Cardiac muscle cell (in vitro differentiated cells and primary cell): ENCODE measurements around the gene PEX16. TPM values are rescaled to one million over a fixed set of nuclear protein-coding genes. Genes with fewer than 3 reads are reported as not detected.

ENCODE experiments used
- DNase-seq, 2 donors: peaks; one replicate each; pipeline versions ENCODE4 v3.0.0 to v3.0.0-alpha.2; 2010 to 2017; ENCODE audit warnings: low read depth in 1 of 2, low spot score in 1 of 2
- H3K27ac ChIP-seq: fragments of 200-600 bp; sonication (generic); 2 replicates; pipeline ENCODE4 v1.5.1; 2016
- H3K27me3 ChIP-seq: fragments of 200-600 bp; sonication (generic); 2 replicates; pipeline ENCODE4 v1.6.0; 2016; ENCODE audit warnings: control low read depth
- H3K36me3 ChIP-seq: fragments of 200-600 bp; sonication (generic); 2 replicates; pipeline ENCODE4 v1.5.1; 2016; ENCODE audit warnings: control low read depth
- H3K4me1 ChIP-seq: fragments of 200-600 bp; sonication (generic); 2 replicates; pipeline ENCODE4 v1.8.1; 2017; ENCODE audit warnings: low read depth, mild to moderate bottlenecking, mixed run types
- H3K4me3 ChIP-seq: fragments of 200-600 bp; sonication (generic); 2 replicates; pipeline ENCODE4 v1.5.1; 2016; ENCODE audit warnings: mild to moderate bottlenecking
- H3K9me3 ChIP-seq: fragments of 200-600 bp; sonication (generic); 2 replicates; pipeline ENCODE4 v1.5.1; 2017; ENCODE audit warnings: low read depth, mild to moderate bottlenecking, control low read depth
- CTCF ChIP-seq: IDR thresholded peaks from 2 replicates; pipeline ENCODE4 v1.5.1; 2012; ENCODE audit warnings: low read depth, mild to moderate bottlenecking, low read length
- polyA plus RNA-seq: library from polyadenylated mRNA; unstranded; fragments of >200 nt; fragmentation: Nextera tagmentation; extraction: Ambion mirVana; gene quantifications from 2 replicates; pipeline ENCODE4 v1.2.1, GENCODE V29; 2016
- total RNA-seq: library from RNA; depleted of rRNA; stranded (reverse); fragments of >200 nt; gene quantifications from 2 replicates; pipeline ENCODE4 v1.2.3, GENCODE V29; 2016

Gene PEX16
- total and polyA plus RNA-seq, 2 experiments from 2014 or later = 38.9 to 43.0 TPM

DNA sequence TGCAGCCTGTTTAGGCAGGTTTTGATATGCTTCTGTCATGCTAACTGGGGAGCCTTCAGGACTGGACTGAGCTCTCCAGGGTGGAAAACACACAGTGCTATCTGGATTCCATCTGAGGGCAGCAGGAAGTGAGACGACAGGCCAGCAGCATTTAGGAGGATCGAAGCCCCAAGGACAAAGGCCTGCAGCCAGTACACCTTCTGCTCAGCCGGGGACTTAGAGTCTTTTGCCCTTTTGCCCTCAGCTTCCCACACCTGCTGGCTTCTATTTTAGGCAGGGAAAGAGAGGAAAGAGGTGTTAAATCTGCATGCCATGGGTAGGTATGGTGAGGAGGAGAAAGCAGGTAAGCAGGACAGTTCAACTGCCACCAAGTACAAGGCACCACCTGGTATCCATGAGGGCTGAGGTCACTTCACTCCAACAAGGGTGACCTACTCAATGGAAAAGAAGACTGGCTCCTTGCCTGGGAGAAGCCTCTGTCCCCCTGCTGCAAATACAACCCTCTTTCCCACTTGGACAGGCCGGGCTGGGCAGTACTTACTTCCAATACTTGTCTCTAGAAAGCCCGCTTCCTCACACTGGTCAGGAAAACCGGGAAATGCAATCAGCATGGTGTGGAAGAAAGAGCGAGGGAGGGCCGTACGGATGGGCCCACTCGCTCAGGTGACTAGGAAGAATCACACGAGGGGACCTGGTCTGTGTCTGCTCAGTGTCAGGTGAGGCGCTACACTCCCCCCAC, 17.1 kb upstream of the PEX16 start:
- Histone ChIP-seq H3K9me3 (no peaks in the 10 kb centered on the region), H3K4me1 (peaks cover 11% of the 10 kb centered on the region), H3K27ac (peak overlapping the region; percentile 84), H3K27me3 (no peaks in the 10 kb centered on the region), H3K36me3 (peaks cover 46% of the 10 kb centered on the region), H3K4me3 (no peak overlapping the region)
- no peak for TF ChIP-seq CTCF
- DNase-seq = peak in 1 of 2 donors; percentile 41

- peak overlapping the region; percentile 84 for H3K27ac ChIP-seq
- no peak overlapping the region for H3K4me3 ChIP-seq
- no peaks in the 10 kb centered on the region for H3K9me3 ChIP-seq
- peaks cover 11% of the 10 kb centered on the region for H3K4me1 ChIP-seq
- H3K27me3 ChIP-seq = no peaks in the 10 kb centered on the region
- TF ChIP-seq CTCF = no peak
- peaks cover 46% of the 10 kb centered on the region for H3K36me3 ChIP-seq
- no peak for DNase-seq
These were observed 16.3 kb upstream of the PEX16 start for GRCh38 chr11:45933846-45934579.

DNA sequence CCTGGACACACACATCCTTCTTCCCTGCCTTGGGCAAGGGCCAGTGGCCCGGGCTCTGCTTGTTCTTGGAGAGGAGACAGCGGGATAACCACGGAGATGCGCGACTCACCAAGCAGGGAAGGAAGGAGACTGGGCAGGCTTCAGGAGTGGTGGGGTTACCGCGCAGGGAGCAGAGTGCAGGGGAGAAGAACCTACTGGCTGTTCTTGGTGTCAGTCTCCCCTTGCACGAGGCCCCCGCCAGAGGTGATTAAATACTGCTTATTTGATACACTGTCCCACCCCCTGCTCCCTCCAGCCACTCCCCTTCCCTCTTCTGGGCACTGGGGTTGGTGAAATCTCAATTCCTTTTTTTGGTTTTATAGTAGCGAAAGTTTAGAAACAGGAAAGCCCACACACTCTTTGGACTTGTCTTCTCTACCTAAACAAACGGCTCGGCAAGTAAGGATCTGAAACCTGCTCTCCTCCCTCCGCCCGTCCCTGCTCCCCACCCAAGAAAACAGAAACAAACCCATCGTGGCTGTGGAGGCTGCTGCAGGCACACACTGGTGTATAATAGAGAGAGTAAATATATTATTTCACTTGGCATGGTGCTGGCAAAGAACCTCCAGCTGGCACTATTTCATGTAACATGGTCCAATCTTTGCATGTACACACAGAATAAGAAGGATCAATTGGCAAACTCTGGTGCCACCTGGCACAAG, 15.6 kb upstream of the PEX16 start:
- H3K4me1 ChIP-seq = peaks cover 11% of the 10 kb centered on the region
- no peaks in the 10 kb centered on the region for H3K27me3 ChIP-seq
- H3K27ac ChIP-seq = peak overlapping the region; percentile 84
- DNase-seq = peak in 1 of 2 donors; percentile 15
- H3K9me3 ChIP-seq = no peaks in the 10 kb centered on the region
- TF ChIP-seq CTCF = no peak
- H3K36me3 ChIP-seq = peaks cover 46% of the 10 kb centered on the region
- H3K4me3 ChIP-seq = no peak overlapping the region

GRCh38 chr11:45932217-45932616, 14.5 kb upstream of the PEX16 start:
- no peak for TF ChIP-seq CTCF
- Histone ChIP-seq H3K4me3 (no peak overlapping the region), H3K27me3 (no peaks in the 10 kb centered on the region), H3K36me3 (peaks cover 39% of the 10 kb centered on the region), H3K27ac (no peak overlapping the region), H3K9me3 (no peaks in the 10 kb centered on the region), H3K4me1 (peaks cover 11% of the 10 kb centered on the region)
- no peak for DNase-seq

GRCh38 chr11:45931739-45932138, 14.1 kb upstream of the PEX16 start:
- no peak for DNase-seq
- Histone ChIP-seq H3K27ac (peak overlapping the region; percentile 39), H3K4me3 (no peak overlapping the region), H3K9me3 (no peaks in the 10 kb centered on the region), H3K27me3 (no peaks in the 10 kb centered on the region), H3K4me1 (peaks cover 11% of the 10 kb centered on the region), H3K36me3 (peaks cover 39% of the 10 kb centered on the region)
- TF ChIP-seq CTCF = no peak
